DND-41 (cell line): ENCODE measurements around the gene F2RL3.

Experiments
- EZH2 ChIP-seq: IDR thresholded peaks from 3 replicates; pipeline ENCODE4 v1.6.1; 2012; ENCODE audit warnings: borderline replicate concordance, low read depth, mild to moderate bottlenecking, moderate library complexity, low read length, inconsistent platforms; ENCODE audit not compliant: severe bottlenecking
- TF ChIP-seq, protein P1 (sequence below): IDR thresholded peaks from 2 replicates; pipeline ENCODE4 v1.5.1; 2012; ENCODE audit warnings: borderline replicate concordance, low read length, moderate library complexity, mild to moderate bottlenecking; ENCODE audit not compliant: poor library complexity, severe bottlenecking; ENCODE audit errors: extremely low read depth

- TF ChIP-seq, protein P1, sequence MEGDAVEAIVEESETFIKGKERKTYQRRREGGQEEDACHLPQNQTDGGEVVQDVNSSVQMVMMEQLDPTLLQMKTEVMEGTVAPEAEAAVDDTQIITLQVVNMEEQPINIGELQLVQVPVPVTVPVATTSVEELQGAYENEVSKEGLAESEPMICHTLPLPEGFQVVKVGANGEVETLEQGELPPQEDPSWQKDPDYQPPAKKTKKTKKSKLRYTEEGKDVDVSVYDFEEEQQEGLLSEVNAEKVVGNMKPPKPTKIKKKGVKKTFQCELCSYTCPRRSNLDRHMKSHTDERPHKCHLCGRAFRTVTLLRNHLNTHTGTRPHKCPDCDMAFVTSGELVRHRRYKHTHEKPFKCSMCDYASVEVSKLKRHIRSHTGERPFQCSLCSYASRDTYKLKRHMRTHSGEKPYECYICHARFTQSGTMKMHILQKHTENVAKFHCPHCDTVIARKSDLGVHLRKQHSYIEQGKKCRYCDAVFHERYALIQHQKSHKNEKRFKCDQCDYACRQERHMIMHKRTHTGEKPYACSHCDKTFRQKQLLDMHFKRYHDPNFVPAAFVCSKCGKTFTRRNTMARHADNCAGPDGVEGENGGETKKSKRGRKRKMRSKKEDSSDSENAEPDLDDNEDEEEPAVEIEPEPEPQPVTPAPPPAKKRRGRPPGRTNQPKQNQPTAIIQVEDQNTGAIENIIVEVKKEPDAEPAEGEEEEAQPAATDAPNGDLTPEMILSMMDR = no peak
- no peak for TF ChIP-seq EZH2
Observed at GRCh38 chr19:16859626-16860025, 29.2 kb upstream of the F2RL3 start.
